ENCODE data around the gene LMOD2.

Gene LMOD2

DNA sequence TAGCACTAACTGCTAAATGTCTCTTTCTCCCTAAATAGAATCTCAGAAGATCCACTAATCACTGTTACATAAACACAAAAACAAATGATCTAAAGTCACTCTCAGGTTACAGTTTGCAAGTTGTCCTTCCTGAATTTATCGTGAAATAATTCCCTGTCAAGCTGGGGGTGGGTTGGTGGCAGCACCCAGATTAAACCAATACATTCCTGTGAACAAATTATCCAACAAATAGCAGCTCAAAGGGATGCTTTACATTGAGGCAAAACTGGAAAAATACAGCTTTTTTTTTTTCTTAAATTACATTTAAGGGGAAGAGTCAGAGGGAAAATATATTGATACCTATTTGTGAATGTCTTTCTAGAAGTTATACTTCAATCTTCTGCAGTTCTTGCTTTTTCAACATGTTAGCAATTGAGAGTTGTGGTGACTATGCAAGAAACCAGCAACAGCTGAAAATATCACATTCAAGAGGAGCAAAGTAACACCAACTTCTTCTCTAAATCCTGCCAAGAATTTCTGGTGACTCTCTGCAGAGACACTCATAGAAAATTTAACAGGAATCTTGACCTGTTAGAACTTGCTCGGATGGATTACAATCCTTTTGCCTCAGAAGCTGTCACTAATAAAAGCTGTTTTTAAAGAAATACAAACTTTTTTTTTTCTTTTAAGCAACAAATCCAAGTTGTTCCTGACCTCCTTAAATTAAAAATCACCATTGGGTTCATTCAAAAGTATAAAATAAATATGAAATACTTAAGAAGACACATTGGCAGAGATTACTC is 18.9 kb downstream of the LMOD2 start:
- no peak for DNase-seq

DNA sequence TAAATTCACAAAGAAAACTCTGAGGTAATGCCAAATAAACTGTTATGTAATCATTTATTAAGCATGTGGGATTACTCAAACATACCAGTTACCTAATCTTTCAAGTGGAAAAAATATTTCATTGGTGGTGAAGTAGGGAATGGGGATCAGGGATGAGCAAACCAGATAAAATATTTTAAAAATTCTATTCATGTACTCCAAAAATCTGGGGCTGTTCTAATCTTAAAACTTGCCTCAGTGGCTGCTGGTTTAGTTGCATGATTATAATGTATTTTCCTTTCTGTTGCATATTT is 19.5 kb downstream of the LMOD2 start:
- no peak for DNase-seq

- DNase-seq = no peak
These were observed 21.5 kb downstream of the LMOD2 start for GRCh38 chr7:123677061-123677715.

DNA sequence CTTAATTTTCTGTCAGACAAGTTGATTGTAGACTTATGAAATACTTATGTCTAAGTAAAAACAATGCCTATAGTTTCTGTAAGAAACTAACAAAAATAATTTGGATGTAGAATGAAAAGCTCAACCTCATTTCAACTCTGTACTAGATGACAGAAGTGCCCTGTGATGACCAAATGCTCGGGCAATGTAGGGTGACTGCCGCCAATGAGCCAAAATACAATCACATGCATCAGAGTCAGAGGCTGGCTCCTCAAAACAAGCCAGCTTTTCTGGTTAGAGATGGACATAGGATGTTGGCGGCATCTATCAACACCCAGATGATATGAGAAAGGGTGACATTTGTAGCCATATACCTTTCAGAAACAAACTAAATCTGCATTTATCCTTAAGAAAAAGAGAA is 23.9 kb downstream of the LMOD2 start:
- DNase-seq = no peak

DNA sequence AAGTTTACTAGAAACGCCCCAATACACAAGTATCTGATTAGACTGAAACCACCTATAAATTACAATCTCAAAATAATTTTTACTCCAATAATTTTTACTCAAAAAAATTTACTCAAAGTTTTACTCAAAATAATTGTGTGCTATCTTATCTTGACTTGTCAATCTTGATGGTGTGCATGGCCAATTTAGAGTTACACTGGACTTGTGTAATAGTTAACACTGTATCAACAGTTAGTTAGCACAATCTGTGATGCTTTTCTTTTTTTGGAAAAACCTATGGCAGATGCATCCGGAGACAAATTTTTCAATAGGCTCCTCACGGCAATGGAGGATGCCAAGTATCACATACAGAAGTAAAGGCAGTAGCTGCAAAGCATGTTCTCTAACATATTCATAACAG is 24.9 kb downstream of the LMOD2 start:
- no peak for DNase-seq

DNA sequence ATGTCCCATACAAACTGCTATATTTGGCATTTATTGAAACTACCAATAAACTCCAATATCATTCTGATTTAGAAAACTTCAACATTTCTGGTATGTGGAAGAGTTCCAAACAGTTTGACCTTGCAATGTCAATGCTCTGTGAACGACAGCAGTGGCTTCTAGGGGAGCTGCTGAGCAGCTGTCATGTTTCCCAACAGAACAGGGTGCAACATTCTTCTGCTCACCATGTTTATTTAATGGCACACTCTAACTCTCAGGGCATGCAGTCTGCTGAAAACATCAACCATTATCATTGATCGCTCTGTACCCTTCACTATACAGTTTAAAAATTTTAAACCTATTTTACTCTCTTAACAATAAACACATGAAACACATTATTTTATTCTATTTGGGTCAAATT is 25.9 kb downstream of the LMOD2 start:
- no peak for DNase-seq

DNA sequence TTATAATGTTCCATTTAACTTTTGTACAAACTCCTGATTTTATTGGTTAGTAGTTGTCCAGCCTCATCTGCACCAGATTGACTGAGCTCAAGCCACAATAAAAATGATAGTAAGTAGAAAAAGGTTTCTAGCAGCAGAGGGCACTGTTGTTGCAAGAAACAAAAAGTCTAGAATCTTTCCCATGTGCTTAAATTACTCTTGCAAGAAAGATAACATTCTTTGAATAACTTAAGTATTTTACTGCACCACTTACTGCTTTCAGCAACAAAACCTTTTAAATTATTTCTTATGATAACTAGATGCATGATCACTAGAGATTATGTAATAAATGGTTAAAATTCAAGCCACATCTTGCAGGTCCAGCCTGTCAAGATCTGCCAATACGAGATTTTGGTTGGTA is 27.0 kb downstream of the LMOD2 start:
- no peak for DNase-seq

DNA sequence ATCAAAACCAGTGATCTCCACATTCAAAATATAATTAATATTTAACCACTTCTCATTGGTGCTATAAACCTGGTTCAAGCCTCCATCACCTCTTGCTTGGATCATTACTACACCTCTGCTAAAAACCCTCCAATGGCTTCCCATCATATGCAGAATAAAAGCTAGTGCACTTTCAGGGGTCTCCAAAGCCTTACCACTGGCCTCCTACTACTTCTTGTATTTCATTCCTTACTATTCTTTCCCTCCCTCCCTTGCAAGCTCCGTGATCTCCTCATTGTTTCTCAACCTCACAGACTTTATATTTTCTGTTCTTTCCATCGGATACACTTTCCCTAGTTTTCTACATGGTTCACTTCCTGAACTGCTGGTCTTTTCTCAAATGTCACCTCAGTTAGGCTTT is 31.5 kb downstream of the LMOD2 start:
- DNase-seq = no peak

GRCh38 chr7:123687727-123688126 is 32.1 kb downstream of the LMOD2 start:
- no peak for DNase-seq

DNA sequence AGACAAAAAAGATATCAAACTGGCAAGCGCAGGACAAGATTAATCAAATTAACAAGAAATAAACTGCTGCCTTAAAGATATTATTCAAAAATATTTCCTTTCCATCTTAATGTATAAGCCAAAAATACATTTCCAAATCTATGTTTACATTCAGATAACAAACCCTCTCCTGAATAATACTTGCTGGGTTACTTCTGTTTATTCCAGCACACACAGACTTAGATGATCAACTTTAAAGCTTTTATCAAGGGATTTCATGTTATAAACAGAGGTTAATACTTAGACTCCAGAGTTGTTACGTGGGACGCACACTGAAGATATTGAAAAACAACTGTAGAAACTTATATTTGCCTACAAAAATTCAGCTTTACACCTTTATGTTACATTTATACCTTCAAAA is 33.6 kb downstream of the LMOD2 start:
- DNase-seq = no peak

- DNase-seq = no peak
These were observed 34.9 kb downstream of the LMOD2 start for GRCh38 chr7:123690550-123690949.

- no peak for DNase-seq
These were observed 36.8 kb downstream of the LMOD2 start for GRCh38 chr7:123692471-123692877.

DNA sequence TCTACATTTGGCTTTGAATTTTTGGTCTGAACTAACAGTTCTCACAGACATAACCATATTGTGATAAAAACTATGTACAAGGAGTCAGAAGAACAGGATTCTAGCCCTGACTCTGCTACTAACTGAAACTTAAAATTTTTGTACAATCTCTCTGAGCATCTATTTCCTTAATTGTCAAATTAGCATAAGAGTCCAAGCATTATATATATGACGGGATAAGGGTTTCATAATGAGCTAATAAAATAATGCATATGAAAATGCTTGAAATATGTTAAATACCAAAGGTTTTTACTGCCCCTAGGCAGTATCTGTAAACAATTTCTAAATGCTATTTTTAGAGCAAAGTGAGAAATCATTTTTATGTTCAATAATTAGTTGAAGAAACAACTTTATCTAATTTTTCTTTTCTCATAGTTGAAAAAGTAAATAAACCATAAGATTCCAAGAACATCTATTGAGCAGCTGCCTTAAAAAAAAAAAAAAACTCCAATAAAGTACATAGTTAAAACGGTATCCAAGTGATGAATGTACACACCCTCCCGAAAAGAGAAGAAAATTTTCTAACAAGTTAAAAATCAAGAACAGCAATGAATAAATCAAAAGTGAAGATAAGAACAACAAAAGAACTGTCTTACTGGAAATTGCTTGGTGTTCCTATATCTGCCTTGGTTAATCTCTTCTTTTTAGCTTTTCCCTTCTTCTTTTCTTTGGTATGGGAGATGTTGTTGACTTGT is 40.4 kb downstream of the LMOD2 start:
- no peak for DNase-seq

- DNase-seq = no peak
These were observed 49.7 kb downstream of the LMOD2 start for GRCh38 chr7:123705211-123705901.

DNA sequence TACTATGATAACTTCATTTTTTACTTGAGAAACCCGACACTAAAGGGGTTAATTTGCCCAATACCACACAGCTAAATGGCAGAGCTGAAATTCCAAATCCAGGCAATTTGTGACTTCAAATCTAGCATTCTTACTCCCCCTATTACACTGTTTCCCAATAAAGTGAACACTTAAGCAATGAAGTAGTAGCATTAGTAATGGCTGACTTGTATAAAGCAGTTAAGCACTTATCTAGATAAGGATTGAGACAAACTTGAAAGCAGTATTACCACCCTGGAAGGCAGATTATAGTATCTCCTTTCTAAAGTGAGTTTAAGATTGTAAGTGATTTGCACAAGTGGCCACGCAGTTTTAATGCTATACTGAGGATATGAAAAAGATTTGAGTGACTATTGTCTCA is 53.9 kb downstream of the LMOD2 start:
- DNase-seq = no peak

- no peak for DNase-seq
These were observed 55.0 kb downstream of the LMOD2 start for GRCh38 chr7:123710683-123711082.

DNA sequence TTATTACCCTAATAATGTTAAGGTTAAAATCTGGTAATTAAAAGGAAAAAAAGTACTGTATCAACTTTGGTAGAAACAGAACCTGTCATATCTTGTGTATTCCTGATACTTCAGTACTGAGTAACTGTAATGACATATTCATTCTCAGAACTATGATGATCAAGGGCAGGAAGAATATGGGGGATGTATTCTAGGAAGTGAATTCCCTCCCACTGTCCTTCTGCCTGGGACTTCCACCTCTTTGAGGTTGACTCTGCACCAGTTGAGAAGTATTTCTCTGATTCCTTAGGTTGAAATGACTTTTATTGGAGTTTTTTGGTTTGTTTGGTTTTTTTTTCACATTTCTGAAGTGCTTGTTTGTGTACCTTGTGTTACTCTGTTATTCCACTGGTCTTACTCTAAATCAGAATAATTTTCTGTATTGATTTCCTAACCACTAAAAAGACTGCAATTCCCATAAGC is 56.2 kb downstream of the LMOD2 start:
- no peak for DNase-seq

DNA sequence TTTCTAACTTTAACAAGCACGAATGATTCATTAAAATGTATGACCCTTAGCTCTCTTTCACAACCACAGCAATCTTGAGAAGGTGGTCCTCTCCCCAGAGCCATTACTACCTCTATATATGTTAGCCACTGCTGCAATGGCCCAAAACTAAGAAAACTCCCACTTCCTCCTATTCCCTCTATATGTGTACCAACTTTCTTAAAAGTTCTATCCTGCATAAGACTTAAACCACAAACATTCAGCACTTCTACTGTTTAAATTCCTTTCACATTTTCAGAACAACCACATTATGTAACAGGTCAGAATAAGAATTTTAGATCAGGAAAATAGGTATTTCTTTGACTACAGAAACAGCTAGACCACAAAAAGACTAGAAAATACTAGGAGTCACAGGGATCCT is 57.0 kb downstream of the LMOD2 start:
- DNase-seq = no peak

All from activated T-cell treated with anti-CD3 and anti-CD28 coated beads for 4 hours (primary cell).